ENCODE results near the gene BRIP1. TPM values are rescaled to one million over a fixed set of nuclear protein-coding genes. Genes with fewer than 3 reads are reported as not detected.

The BRIP1 gene
- total RNA-seq, 2 experiments from 2014 or later: 20.1 TPM

- ATAC-seq (ENCODE audit: low read depth) (no peak), DNase-seq (no peak)
- H3K9me3 Mint-ChIP-seq: peaks cover 4% of the 10 kb centered on the region
- H3K27me3 Mint-ChIP-seq: peaks cover 40% of the 10 kb centered on the region
- no peaks in the 10 kb centered on the region for H3K4me1 Mint-ChIP-seq
- H3K36me3 Mint-ChIP-seq: no peaks in the 10 kb centered on the region
- POLR2A ChIA-PET: no interaction called here
- no peak overlapping the region for H3K4me3 Mint-ChIP-seq
- no peak overlapping the region for H3K27ac Mint-ChIP-seq
These were observed 206.6 kb downstream of the BRIP1 start for GRCh38 chr17:61656721-61657217.

- Mint-ChIP-seq H3K9me3 (peaks cover 10% of the 10 kb centered on the region), H3K27ac (no peak overlapping the region), H3K36me3 (peaks cover 3% of the 10 kb centered on the region), H3K27me3 (peaks cover 37% of the 10 kb centered on the region), H3K4me1 (no peaks in the 10 kb centered on the region), H3K4me3 (no peak overlapping the region)
- POLR2A ChIA-PET: no interaction called here
- DNase-seq (no peak), ATAC-seq (ENCODE audit: low read depth) (no peak)
These were observed 212.6 kb downstream of the BRIP1 start for GRCh38 chr17:61650749-61651148.

GRCh38 chr17:61648587-61648986 is 214.7 kb downstream of the BRIP1 start:
- H3K4me3 Mint-ChIP-seq: no peak overlapping the region
- no peaks in the 10 kb centered on the region for H3K4me1 Mint-ChIP-seq
- peaks cover 40% of the 10 kb centered on the region for H3K27me3 Mint-ChIP-seq
- DNase-seq (no peak), ATAC-seq (ENCODE audit: low read depth) (no peak)
- H3K9me3 Mint-ChIP-seq: peaks cover 10% of the 10 kb centered on the region
- POLR2A ChIA-PET: no interaction called here
- H3K36me3 Mint-ChIP-seq: peaks cover 3% of the 10 kb centered on the region
- no peak overlapping the region for H3K27ac Mint-ChIP-seq

GRCh38 chr17:61647047-61647446 is 216.3 kb downstream of the BRIP1 start:
- no peaks in the 10 kb centered on the region for H3K4me1 Mint-ChIP-seq
- H3K27me3 Mint-ChIP-seq: peaks cover 35% of the 10 kb centered on the region
- DNase-seq (no peak), ATAC-seq (ENCODE audit: low read depth) (no peak)
- POLR2A ChIA-PET: no interaction called here
- H3K4me3 Mint-ChIP-seq: no peak overlapping the region
- H3K36me3 Mint-ChIP-seq: peaks cover 3% of the 10 kb centered on the region
- H3K27ac Mint-ChIP-seq: no peak overlapping the region
- H3K9me3 Mint-ChIP-seq: peaks cover 6% of the 10 kb centered on the region

GRCh38 chr17:61646482-61646881 is 216.8 kb downstream of the BRIP1 start:
- no peak overlapping the region for H3K4me3 Mint-ChIP-seq
- no peak for ATAC-seq (ENCODE audit: low read depth)

GRCh38 chr17:61645920-61646319 is 217.4 kb downstream of the BRIP1 start:
- H3K36me3 Mint-ChIP-seq: peaks cover 3% of the 10 kb centered on the region
- no peak overlapping the region for H3K4me3 Mint-ChIP-seq
- peaks cover 38% of the 10 kb centered on the region for H3K27me3 Mint-ChIP-seq
- peaks cover 6% of the 10 kb centered on the region for H3K9me3 Mint-ChIP-seq
- H3K4me1 Mint-ChIP-seq: no peaks in the 10 kb centered on the region
- POLR2A ChIA-PET: no interaction called here
- no peak for DNase-seq
- ATAC-seq (ENCODE audit: low read depth): no peak
- no peak overlapping the region for H3K27ac Mint-ChIP-seq

More at GRCh38 chr17:61646482-61646881, 216.8 kb downstream of the BRIP1 start:
- peaks cover 3% of the 10 kb centered on the region for H3K36me3 Mint-ChIP-seq
- no peak for DNase-seq
- no peaks in the 10 kb centered on the region for H3K4me1 Mint-ChIP-seq
- POLR2A ChIA-PET: no interaction called here
- H3K9me3 Mint-ChIP-seq: peaks cover 6% of the 10 kb centered on the region
- H3K27ac Mint-ChIP-seq: no peak overlapping the region
- peaks cover 35% of the 10 kb centered on the region for H3K27me3 Mint-ChIP-seq

- ATAC-seq (ENCODE audit: low read depth) (no peak), DNase-seq (no peak)
- Mint-ChIP-seq H3K36me3 (no peaks in the 10 kb centered on the region), H3K27me3 (peaks cover 36% of the 10 kb centered on the region), H3K9me3 (peaks cover 3% of the 10 kb centered on the region), H3K27ac (no peak overlapping the region), H3K4me1 (no peaks in the 10 kb centered on the region), H3K4me3 (no peak overlapping the region)
- POLR2A ChIA-PET: no interaction called here
These were observed 218.2 kb downstream of the BRIP1 start for GRCh38 chr17:61644800-61645774.

GRCh38 chr17:61642768-61643167 is 220.6 kb downstream of the BRIP1 start:
- POLR2A ChIA-PET: no interaction called here
- no peak for ATAC-seq (ENCODE audit: low read depth)
- DNase-seq: no peak
- Mint-ChIP-seq H3K36me3 (no peaks in the 10 kb centered on the region), H3K4me3 (no peak overlapping the region), H3K27ac (no peak overlapping the region), H3K9me3 (no peaks in the 10 kb centered on the region), H3K4me1 (no peaks in the 10 kb centered on the region), H3K27me3 (peaks cover 45% of the 10 kb centered on the region)

GRCh38 chr17:61641715-61642114 is 221.6 kb downstream of the BRIP1 start:
- Mint-ChIP-seq H3K27me3 (peaks cover 49% of the 10 kb centered on the region), H3K4me1 (no peaks in the 10 kb centered on the region), H3K27ac (no peak overlapping the region), H3K9me3 (no peaks in the 10 kb centered on the region), H3K36me3 (no peaks in the 10 kb centered on the region), H3K4me3 (no peak overlapping the region)
- POLR2A ChIA-PET: no interaction called here
- ATAC-seq (ENCODE audit: low read depth) (no peak), DNase-seq (no peak)

GRCh38 chr17:61641084-61641483 is 222.2 kb downstream of the BRIP1 start:
- peaks cover 50% of the 10 kb centered on the region for H3K27me3 Mint-ChIP-seq
- H3K9me3 Mint-ChIP-seq: no peaks in the 10 kb centered on the region
- no peaks in the 10 kb centered on the region for H3K36me3 Mint-ChIP-seq
- POLR2A ChIA-PET: no interaction called here
- H3K4me1 Mint-ChIP-seq: no peaks in the 10 kb centered on the region
- no peak for DNase-seq
- ATAC-seq (ENCODE audit: low read depth): no peak
- no peak overlapping the region for H3K4me3 Mint-ChIP-seq
- H3K27ac Mint-ChIP-seq: no peak overlapping the region

GRCh38 chr17:61639818-61640217 is 223.5 kb downstream of the BRIP1 start:
- no peaks in the 10 kb centered on the region for H3K4me1 Mint-ChIP-seq
- H3K36me3 Mint-ChIP-seq: no peaks in the 10 kb centered on the region
- POLR2A ChIA-PET: no interaction called here
- peaks cover 47% of the 10 kb centered on the region for H3K27me3 Mint-ChIP-seq
- ATAC-seq (ENCODE audit: low read depth) (no peak), DNase-seq (no peak)
- no peak overlapping the region for H3K27ac Mint-ChIP-seq
- no peaks in the 10 kb centered on the region for H3K9me3 Mint-ChIP-seq
- H3K4me3 Mint-ChIP-seq: no peak overlapping the region

GRCh38 chr17:61638087-61638486 is 225.2 kb downstream of the BRIP1 start:
- H3K4me3 Mint-ChIP-seq: no peak overlapping the region
- no peaks in the 10 kb centered on the region for H3K9me3 Mint-ChIP-seq
- DNase-seq (no peak), ATAC-seq (ENCODE audit: low read depth) (no peak)
- H3K27me3 Mint-ChIP-seq: peaks cover 46% of the 10 kb centered on the region
- H3K4me1 Mint-ChIP-seq: no peaks in the 10 kb centered on the region
- H3K36me3 Mint-ChIP-seq: no peaks in the 10 kb centered on the region
- POLR2A ChIA-PET: no interaction called here
- no peak overlapping the region for H3K27ac Mint-ChIP-seq

- ATAC-seq (ENCODE audit: low read depth): no peak
- POLR2A ChIA-PET: no interaction called here
- H3K36me3 Mint-ChIP-seq: no peaks in the 10 kb centered on the region
- H3K27me3 Mint-ChIP-seq: peaks cover 58% of the 10 kb centered on the region
- H3K4me3 Mint-ChIP-seq: no peak overlapping the region
- no peak overlapping the region for H3K27ac Mint-ChIP-seq
- no peaks in the 10 kb centered on the region for H3K4me1 Mint-ChIP-seq
- no peaks in the 10 kb centered on the region for H3K9me3 Mint-ChIP-seq
- DNase-seq: no peak
These were observed 227.4 kb downstream of the BRIP1 start for GRCh38 chr17:61635913-61636432.

GRCh38 chr17:61634942-61635538 is 228.3 kb downstream of the BRIP1 start:
- POLR2A ChIA-PET: no interaction called here
- Mint-ChIP-seq H3K4me3 (no peak overlapping the region), H3K36me3 (no peaks in the 10 kb centered on the region), H3K4me1 (no peaks in the 10 kb centered on the region), H3K27ac (no peak overlapping the region), H3K9me3 (no peaks in the 10 kb centered on the region), H3K27me3 (peaks cover 58% of the 10 kb centered on the region)
- ATAC-seq (ENCODE audit: low read depth) (no peak), DNase-seq (no peak)
